ENCODE measurements around the gene WNT3.

WNT3 gene

GRCh38 chr17:46719891-46720290 lies 98.6 kb downstream of the WNT3 start:
- H3K27ac ChIP-seq (ENCODE audit: extremely low read depth, low read depth, low read length), result no peak overlapping the region
- CTCF ChIA-PET, result interaction anchor here (0.6 to 0.8 kb wide), 3 partner anchors 65 to 1021 kb away, joined by 3 read pairs; no protein-coding TSS in a partner anchor
- POLR2A ChIA-PET, result no interaction called here

GRCh38 chr17:46717999-46718398 lies 100.5 kb downstream of the WNT3 start:
- Histone ChIP-seq H3K36me3 (ENCODE audit: control insufficient read depth in 2 of 2, insufficient read depth in 1 of 2, low read length in 2 of 2) (peaks cover 4 to 18% of the 10 kb centered on the region in 2 experiments), H3K4me3 (ENCODE audit: low read depth, low read length) (no peak overlapping the region), H3K9me3 (ENCODE audit: control insufficient read depth, insufficient read depth, low read depth, low read length) (no peaks in the 10 kb centered on the region), H3K4me1 (ENCODE audit: control insufficient read depth, insufficient read depth, low read length) (peaks cover 5% of the 10 kb centered on the region; the same call in 1 of the 2 replicates), H3K27ac (ENCODE audit: extremely low read depth, low read depth, low read length) (no peak overlapping the region)
- TF ChIP-seq, protein P1, sequence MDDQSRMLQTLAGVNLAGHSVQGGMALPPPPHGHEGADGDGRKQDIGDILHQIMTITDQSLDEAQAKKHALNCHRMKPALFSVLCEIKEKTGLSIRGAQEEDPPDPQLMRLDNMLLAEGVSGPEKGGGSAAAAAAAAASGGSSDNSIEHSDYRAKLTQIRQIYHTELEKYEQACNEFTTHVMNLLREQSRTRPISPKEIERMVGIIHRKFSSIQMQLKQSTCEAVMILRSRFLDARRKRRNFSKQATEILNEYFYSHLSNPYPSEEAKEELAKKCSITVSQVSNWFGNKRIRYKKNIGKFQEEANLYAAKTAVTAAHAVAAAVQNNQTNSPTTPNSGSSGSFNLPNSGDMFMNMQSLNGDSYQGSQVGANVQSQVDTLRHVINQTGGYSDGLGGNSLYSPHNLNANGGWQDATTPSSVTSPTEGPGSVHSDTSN (CRISPR knock-in tag; IDR thresholded peaks at IDR 0.05), result no peak
- no peak for TF ChIP-seq ZNF677 (tag by site-specific recombination; IDR thresholded peaks at IDR 0.05)
- no peak for TF ChIP-seq OSR2 (tag by site-specific recombination; IDR thresholded peaks at IDR 0.05)
- TF ChIP-seq ZNF514 (tag by site-specific recombination; IDR thresholded peaks at IDR 0.05), result no peak
- TF ChIP-seq, protein P2, sequence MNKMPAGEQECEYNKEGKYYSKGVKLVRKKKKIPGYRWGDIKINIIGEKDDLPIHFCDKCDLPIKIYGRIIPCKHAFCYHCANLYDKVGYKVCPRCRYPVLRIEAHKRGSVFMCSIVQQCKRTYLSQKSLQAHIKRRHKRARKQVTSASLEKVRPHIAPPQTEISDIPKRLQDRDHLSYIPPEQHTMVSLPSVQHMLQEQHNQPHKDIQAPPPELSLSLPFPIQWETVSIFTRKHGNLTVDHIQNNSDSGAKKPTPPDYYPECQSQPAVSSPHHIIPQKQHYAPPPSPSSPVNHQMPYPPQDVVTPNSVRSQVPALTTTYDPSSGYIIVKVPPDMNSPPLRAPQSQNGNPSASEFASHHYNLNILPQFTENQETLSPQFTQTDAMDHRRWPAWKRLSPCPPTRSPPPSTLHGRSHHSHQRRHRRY (tag by site-specific recombination; IDR thresholded peaks at IDR 0.05), result no peak
- no peak for TF ChIP-seq ZIC2 (tag by site-specific recombination; IDR thresholded peaks at IDR 0.05)
- no peak for TF ChIP-seq ZNF624 (tag by site-specific recombination; IDR thresholded peaks at IDR 0.05)
- no peak for TF ChIP-seq ZSCAN16 (tag by site-specific recombination; IDR thresholded peaks at IDR 0.05)
- no peak for TF ChIP-seq ZNF623 (tag by site-specific recombination; IDR thresholded peaks at IDR 0.05)
- no peak for TF ChIP-seq ZNF521 (tag by site-specific recombination; IDR thresholded peaks at IDR 0.05)
- POLR2A ChIA-PET, result no interaction called here
- CTCF ChIA-PET, result no interaction called here

More at GRCh38 chr17:46719891-46720290, 98.6 kb downstream of the WNT3 start:
- H3K4me3 ChIP-seq (ENCODE audit: low read depth, low read length), result no peak overlapping the region
- H3K36me3 ChIP-seq (ENCODE audit: control insufficient read depth in 2 of 2, insufficient read depth in 1 of 2, low read length in 2 of 2), result peaks cover 0 to 12% of the 10 kb centered on the region in 2 experiments
- H3K9me3 ChIP-seq (ENCODE audit: control insufficient read depth, insufficient read depth, low read depth, low read length), result no peaks in the 10 kb centered on the region
- peaks cover 5% of the 10 kb centered on the region; the same call in 1 of the 2 replicates for H3K4me1 ChIP-seq (ENCODE audit: control insufficient read depth, insufficient read depth, low read length)
- TF ChIP-seq ZNF37A (tag by site-specific recombination; IDR thresholded peaks at IDR 0.05) (no peak), ZNF571 (tag by site-specific recombination; IDR thresholded peaks at IDR 0.05) (no peak), ZBTB6 (tag by site-specific recombination; IDR thresholded peaks at IDR 0.05) (no peak), TCF7L2 (IDR thresholded peaks at IDR 0.05; ENCODE audit: borderline replicate concordance, low read depth, low read length) (no peak), ZNF501 (tag by site-specific recombination; IDR thresholded peaks at IDR 0.05) (no peak), PRDM2 (tag by site-specific recombination; IDR thresholded peaks at IDR 0.05; ENCODE audit: borderline replicate concordance) (no peak), SP7 (tag by site-specific recombination; IDR thresholded peaks at IDR 0.05) (no peak), ZNF311 (tag by site-specific recombination; IDR thresholded peaks at IDR 0.05; ENCODE audit: borderline replicate concordance) (no peak)
